Measurements from ENCODE around the gene CHRDL2. TPM values are rescaled to one million over a fixed set of nuclear protein-coding genes. Genes with fewer than 3 reads are reported as not detected.

Gene CHRDL2
- polyA plus RNA-seq, 1 of the 3 experiments (the other 2 are of a cell fraction): not detected

GRCh38 chr11:74778581-74778980, 47.4 kb upstream of the CHRDL2 start:
- H3K36me3 ChIP-seq (replicated peaks in 1 of 2; ENCODE audit: control insufficient read depth in 1 of 2, insufficient read depth in 2 of 2, low read length in 1 of 2): peaks cover 0 to 2% of the 10 kb centered on the region in 2 experiments
- no peak overlapping the region for H3K9ac ChIP-seq
- WGBS (ENCODE audit: low lambda C conversion rate): 97% methylated on average over 6 of the region's 6 CpGs
- no peak overlapping the region for H3K4me3 ChIP-seq (ENCODE audit: low read depth in 2 of 2, low read length in 1 of 2)
- H3K9me3 ChIP-seq: no peaks in the 10 kb centered on the region
- TF ChIP-seq RAD21 (IDR thresholded peaks at IDR 0.05; ENCODE audit: low read length): no peak
- TF ChIP-seq YY1 (IDR thresholded peaks at IDR 0.05; ENCODE audit: low read depth): no peak
- TF ChIP-seq, protein P1, sequence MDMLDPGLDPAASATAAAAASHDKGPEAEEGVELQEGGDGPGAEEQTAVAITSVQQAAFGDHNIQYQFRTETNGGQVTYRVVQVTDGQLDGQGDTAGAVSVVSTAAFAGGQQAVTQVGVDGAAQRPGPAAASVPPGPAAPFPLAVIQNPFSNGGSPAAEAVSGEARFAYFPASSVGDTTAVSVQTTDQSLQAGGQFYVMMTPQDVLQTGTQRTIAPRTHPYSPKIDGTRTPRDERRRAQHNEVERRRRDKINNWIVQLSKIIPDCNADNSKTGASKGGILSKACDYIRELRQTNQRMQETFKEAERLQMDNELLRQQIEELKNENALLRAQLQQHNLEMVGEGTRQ (IDR thresholded peaks at IDR 0.05; ENCODE audit: borderline replicate concordance, low read depth, low read length): no peak
- TF ChIP-seq NRF1 (IDR thresholded peaks at IDR 0.05; ENCODE audit: low read depth, low read length): no peak
- no peak for TF ChIP-seq NFIC (IDR thresholded peaks at IDR 0.05; ENCODE audit: borderline replicate concordance)
- TF ChIP-seq RXRA (IDR thresholded peaks at IDR 0.05; ENCODE audit: borderline replicate concordance, low read depth): no peak
- TF ChIP-seq, protein P2, sequence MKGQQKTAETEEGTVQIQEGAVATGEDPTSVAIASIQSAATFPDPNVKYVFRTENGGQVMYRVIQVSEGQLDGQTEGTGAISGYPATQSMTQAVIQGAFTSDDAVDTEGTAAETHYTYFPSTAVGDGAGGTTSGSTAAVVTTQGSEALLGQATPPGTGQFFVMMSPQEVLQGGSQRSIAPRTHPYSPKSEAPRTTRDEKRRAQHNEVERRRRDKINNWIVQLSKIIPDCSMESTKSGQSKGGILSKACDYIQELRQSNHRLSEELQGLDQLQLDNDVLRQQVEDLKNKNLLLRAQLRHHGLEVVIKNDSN (IDR thresholded peaks at IDR 0.05; ENCODE audit: borderline replicate concordance, low read depth): no peak
- no peak for TF ChIP-seq ZBTB33 (IDR thresholded peaks at IDR 0.05; ENCODE audit: borderline replicate concordance, low read depth)
- TF ChIP-seq GATA2 (CRISPR knock-in tag; IDR thresholded peaks at IDR 0.05): no peak
- no peak for TF ChIP-seq EP300 (IDR thresholded peaks at IDR 0.05; ENCODE audit: borderline replicate concordance in 1 of 2, low read depth in 1 of 2, low read length in 1 of 2)
- no peak for TF ChIP-seq IRF3 (IDR thresholded peaks at IDR 0.05; ENCODE audit: low read depth, low read length)
- no peak for TF ChIP-seq RFX5 (IDR thresholded peaks at IDR 0.05; ENCODE audit: low read length)
- TF ChIP-seq MAX (IDR thresholded peaks at IDR 0.05; ENCODE audit: low read depth): no peak
- no peaks in the 10 kb centered on the region for H3K9me2 ChIP-seq
- POLR2A ChIA-PET: no interaction called here
- no peak overlapping the region for H3K27ac ChIP-seq (ENCODE audit: low read depth in 2 of 2, low read length in 1 of 2)
- H3K79me2 ChIP-seq (ENCODE audit: insufficient read depth): peaks cover 93% of the 10 kb centered on the region
- CTCF ChIA-PET: no interaction called here
- H3F3A ChIP-seq (replicated peaks; ENCODE audit: insufficient read depth): peaks cover 8% of the 10 kb centered on the region
- no peak overlapping the region for H3K4me2 ChIP-seq
- no peak overlapping the region for H2AFZ ChIP-seq (ENCODE audit: low read depth)
- H3K27me3 ChIP-seq (ENCODE audit: insufficient read depth): no peaks in the 10 kb centered on the region
- peaks cover 3 to 12% of the 10 kb centered on the region in 2 experiments for H3K4me1 ChIP-seq (ENCODE audit: control insufficient read depth in 1 of 2, insufficient read depth in 2 of 2, low read depth in 1 of 2, low read length in 1 of 2)
- peaks cover 61% of the 10 kb centered on the region for H4K20me1 ChIP-seq (ENCODE audit: insufficient read depth)
- no peak for DNase-seq
